GM18873 (cell line): ENCODE measurements around the gene ZNF524.
"Not testable (repeated sequence)": the region's sequence is repeated elsewhere in the genome, so short reads cannot be mapped to it uniquely, and the experiment has no call there.

Source experiments
- ATAC-seq: cut with Tn5 transposase; IDR thresholded peaks from one replicate; pipeline ENCODE4 v1.9.1; 2021; ENCODE audit warnings: mild to moderate bottlenecking, moderate library complexity, moderate number of reproducible peaks; ENCODE audit not compliant: unreplicated experiment, low FRiP score

Gene ZNF524

DNA sequence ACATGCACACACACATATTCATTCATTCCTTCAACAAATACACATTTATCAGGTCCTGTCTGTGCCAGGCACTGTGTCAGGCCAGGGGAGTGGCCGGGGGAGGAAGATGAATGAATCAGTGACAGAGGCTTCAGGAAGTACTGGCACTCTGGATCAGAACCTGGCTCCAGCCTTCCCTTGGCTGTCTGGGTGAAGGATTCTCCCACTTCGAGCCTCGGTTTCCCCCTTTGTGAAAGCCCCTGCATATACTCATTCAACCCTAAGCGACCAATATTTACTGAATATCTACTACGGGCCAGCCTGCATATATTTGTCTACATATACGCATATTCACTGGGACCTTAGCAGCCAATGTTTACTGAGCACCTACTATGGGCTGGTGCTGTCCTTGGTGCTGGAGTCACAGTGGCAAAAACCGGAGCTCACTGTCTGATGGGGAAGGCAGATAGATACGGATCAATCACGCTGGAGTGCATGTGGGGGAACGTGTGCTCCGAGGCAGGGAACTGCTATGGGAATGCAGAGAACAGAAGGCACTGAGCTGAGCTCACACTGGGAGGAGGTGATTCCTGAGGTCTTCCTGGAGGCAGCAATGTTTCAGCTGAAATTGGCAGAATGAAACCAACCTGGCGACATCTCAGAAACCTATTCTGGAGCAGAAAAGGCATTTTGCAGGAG is 18.8 kb upstream of the ZNF524 start:
- no peak for ATAC-seq

DNA sequence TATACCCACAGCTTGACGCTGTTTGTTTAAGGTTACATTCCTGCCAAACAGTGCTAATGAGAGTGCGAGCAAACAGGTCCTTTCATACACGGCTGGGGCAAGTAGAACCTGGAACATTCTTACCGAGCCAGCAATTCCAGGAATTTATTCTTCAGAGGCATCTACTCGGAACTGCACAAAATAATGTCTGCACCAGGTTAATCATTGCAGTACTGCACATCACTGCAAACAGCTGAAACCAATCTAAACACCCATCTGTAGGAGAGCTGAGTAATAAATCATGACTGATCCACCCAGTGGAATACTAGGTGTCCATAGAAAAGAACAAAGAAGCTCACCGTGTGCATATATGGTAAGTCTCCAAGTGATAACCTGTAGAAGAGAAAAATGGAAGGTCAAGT is 18.3 kb upstream of the ZNF524 start:
- no peak for ATAC-seq

DNA sequence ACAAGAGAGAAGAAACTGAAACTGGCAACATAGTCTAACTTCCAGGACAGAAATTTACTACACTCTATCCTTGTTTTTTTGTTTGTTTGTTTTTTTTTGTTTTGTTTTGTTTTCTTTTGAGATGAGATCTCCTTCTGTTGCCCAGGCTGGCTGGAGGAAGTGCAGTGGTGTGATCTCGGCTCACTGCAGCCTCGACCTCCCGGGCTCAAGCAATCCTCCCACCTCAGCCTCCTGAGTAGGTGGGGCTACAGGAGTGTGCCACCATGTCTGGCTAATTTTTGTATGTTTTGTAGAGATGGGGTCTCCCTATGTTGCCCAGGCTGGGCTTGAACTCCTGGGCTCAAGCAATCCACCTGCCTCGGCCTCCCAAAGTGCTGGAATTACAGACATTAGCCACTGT is 17.8 kb upstream of the ZNF524 start:
- ATAC-seq: not testable (repeated sequence)

DNA sequence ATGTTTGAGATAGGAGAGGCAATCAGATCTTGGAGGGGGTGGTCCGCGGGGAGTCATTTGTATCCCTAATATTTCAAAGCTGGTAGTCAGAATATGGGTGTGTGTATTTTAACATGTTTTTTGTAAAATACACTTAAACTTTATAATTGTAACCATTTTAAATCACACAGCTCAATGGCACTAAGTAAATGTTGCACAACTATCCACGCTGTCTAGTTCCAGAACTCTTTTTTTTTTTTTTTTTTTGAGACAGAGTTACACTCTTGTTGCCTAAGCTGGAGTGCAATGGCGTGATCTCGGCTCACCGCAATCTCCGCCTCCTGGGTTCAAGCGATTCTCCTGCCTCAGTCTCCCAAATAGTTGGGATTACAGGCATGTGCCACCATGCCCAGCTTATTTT is 16.2 kb upstream of the ZNF524 start:
- ATAC-seq: not testable (repeated sequence)

- ATAC-seq: no peak
Observed at GRCh38 chr19:55584871-55585270, 15.2 kb upstream of the ZNF524 start.

GRCh38 chr19:55585658-55586339 is 14.3 kb upstream of the ZNF524 start:
- no peak for ATAC-seq

- no peak for ATAC-seq
Observed at GRCh38 chr19:55586976-55587668, 13.0 kb upstream of the ZNF524 start.

- no peak for ATAC-seq
Observed at GRCh38 chr19:55588738-55589137, 11.3 kb upstream of the ZNF524 start.

DNA sequence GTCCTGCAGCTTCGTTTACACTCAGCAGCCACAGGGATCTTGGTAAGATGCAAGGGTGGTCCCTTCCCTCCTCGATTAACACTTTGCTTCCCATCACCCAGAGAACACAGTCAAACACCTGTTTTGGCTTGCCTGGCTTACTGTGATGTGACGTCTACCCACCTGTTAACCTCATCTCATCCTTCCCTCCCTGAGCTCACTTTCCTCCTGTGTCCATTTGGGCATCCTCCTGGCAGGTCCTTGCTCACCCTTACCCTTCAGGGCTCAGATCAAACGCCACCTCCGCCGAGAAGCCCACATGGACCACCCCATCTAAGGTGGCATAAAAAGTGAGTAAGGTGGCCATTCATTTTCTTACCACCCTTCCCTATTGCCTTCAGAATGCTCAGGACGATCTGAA is 10.0 kb upstream of the ZNF524 start:
- no peak for ATAC-seq

GRCh38 chr19:55590617-55591016 is 9.5 kb upstream of the ZNF524 start:
- no peak for ATAC-seq

GRCh38 chr19:55591555-55591954 is 8.5 kb upstream of the ZNF524 start:
- ATAC-seq: no peak

DNA sequence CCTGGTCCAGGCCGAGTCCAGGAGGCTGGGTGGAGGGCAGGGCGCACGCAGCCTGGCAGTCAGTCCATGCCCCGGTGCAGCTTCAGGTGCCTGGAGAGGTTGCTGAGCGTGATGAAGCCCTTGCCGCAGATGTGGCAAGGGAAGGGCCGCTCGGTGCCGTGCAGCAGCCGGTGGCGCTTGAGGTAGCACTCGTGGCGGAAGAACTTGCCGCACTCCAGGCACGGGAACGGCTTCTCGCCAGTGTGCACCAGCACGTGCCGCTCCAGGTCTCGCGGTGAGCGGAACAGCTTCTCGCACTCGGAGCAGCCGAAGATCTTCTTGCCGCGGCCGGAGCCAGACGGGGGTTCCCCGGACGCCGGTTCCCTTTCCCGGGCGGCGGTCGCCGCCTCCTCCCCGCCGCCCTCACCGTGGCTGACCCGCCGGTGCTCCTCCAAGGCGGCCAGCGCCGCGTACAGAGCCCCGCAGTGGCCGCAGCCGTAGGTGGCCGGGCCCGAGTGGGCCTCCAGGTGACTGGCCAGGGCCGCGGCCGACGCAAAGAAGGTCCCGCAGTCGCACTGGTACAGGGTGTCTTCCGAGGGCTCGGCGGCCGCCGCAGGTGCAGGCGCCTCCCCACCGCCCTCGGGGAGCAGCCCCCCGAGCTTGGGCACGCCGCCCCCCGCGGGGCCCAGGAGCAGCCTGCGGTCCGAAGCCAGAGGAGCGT is 7.5 kb upstream of the ZNF524 start:
- no peak for ATAC-seq

DNA sequence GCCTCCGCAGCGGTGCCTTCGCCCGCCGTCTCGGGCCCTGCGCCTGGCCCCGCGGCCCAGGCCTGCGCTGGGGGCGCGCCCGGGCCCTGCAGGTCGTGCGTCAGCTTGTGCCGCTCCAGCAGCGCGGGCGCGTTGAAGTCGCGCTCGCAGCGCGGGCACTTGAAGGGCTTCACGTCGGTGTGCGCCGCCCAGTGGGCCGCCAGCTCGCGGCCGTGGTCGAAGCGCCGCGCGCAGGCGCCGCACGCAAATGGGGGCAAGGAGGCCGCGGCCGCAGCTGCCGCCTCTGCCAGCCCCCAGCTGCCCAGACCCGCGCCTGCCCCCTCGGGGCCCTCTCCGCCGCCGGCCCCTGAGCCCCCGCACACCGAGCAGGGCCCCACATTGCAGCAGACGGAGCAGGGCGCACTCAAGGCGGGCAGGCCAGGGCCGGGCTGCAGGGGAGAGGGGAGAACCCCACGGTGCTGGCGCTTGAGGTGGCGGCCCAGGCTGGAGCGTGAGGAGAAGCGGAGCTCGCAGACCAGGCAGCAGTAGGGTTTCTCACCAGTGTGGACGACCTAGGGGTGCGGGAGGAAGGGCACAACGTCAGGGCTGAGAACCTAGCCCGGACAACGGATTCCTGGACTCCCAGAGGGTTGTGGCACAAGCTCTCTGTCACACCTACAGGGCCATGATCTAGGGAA is 6.9 kb upstream of the ZNF524 start:
- ATAC-seq: no peak

GRCh38 chr19:55594996-55595545 is 5.0 kb upstream of the ZNF524 start:
- no peak for ATAC-seq

GRCh38 chr19:55596304-55596703 is 3.8 kb upstream of the ZNF524 start:
- no peak for ATAC-seq

DNA sequence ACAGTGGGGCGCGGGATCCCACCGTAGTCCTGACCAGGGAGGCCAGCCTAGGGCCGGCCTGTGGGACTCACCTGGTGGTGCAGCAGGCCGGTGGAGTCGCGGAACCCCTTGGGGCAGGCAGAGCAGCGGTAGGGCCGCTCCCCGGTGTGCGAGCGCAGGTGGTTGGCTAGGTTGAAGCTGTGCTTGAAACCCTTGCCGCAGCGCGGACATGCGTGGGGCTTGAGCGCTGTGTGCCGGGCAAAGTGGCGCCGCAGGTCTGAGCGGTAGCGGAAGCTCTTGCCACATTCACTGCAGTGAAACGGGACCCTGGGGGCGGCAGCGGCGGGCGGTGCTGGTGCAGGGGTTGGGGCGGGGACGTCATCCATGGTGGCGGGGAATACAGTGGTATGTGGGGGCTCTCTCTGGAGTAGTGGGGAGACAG is 2.6 kb upstream of the ZNF524 start:
- no peak for ATAC-seq

DNA sequence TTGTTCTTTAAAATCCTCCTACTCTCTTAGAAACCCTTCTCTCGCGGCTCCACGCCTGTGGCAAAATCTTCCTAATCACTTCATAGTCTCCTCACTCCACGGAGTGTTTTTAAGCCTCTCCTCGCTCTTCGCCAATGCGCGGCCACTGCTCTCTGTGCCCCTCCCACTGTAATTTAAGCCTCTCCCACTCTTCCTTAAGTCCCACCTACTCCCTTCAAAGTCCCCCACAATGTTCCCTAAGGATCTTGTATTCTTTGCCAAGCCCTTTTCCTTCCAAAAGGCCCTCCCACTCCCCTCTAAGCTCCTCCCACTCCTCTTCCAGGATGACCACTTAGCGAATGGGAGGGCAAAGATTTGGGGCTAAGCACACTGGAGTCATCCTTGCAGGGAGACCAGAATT is 2.1 kb upstream of the ZNF524 start:
- no peak for ATAC-seq

GRCh38 chr19:55598719-55599467 is 1.2 kb upstream of the ZNF524 start:
- peak; percentile 37 for ATAC-seq

GRCh38 chr19:55599468-55599841 is 633 bp upstream of the ZNF524 start, which contains the start of gene FIZ1:
Gene FIZ1 (minus strand): TSS chr19:55599517. CDS start chr19:55597865, 1,652 bp downstream.
- ATAC-seq: peak; percentile 32

- ATAC-seq: no peak
Observed at GRCh38 chr19:55600662-55601028, 557 bp downstream of the ZNF524 start.
